CD4-positive, alpha-beta memory T cell (primary cell): ENCODE results near the gene LINGO4. TPM values are rescaled to one million over a fixed set of nuclear protein-coding genes. Genes with fewer than 3 reads are reported as not detected.

Experiments used
- CTCF ChIA-PET: fragments of 350-600 bp; sonication (Branson Sonifier 250); formaldehyde crosslinking; loops from one replicate; lab custom pipeline; 2021; ENCODE audit warnings: inconsistent platforms; ENCODE audit not compliant: partially characterized antibody; lab: Charles Lee
- POLR2A ChIA-PET: fragments of 350-600 bp; sonication (Branson Sonifier 250); formaldehyde crosslinking; loops from one replicate; lab custom pipeline; 2021; ENCODE audit not compliant: partially characterized antibody; lab: Charles Lee
- DNase-seq, 5 donors: peaks; one replicate each; pipeline versions ENCODE4 v3.0.0 to v3.0.0-alpha.2; 2020 to 2022; ENCODE audit warnings: mixed read lengths in 1 of 5
- H3K27ac ChIP-seq: one replicate; pipeline ENCODE4 v1.7.0; 2013; ENCODE audit warnings: low read depth, low read length
- H3K27me3 ChIP-seq: 2 replicates; pipeline ENCODE4 v1.7.0; 2013; ENCODE audit warnings: mild to moderate bottlenecking, low read length, moderate library complexity; ENCODE audit not compliant: insufficient read depth
- H3K36me3 ChIP-seq: 2 replicates; pipeline ENCODE4 v1.7.0; 2013; ENCODE audit warnings: mild to moderate bottlenecking, low read length, moderate library complexity; ENCODE audit not compliant: insufficient read depth
- H3K4me1 ChIP-seq: 2 replicates; pipeline ENCODE4 v1.7.0; 2013; ENCODE audit warnings: mild to moderate bottlenecking, low read length, moderate library complexity; ENCODE audit not compliant: insufficient read depth
- H3K4me3 ChIP-seq, 2 donors: one replicate each; pipeline ENCODE4 v1.7.0; 2013; ENCODE audit warnings: low read length in 2 of 2, mild to moderate bottlenecking in 1 of 2
- H3K9me3 ChIP-seq, 2 donors: one replicate each; pipeline ENCODE4 v1.7.0; 2013; ENCODE audit warnings: low read length in 2 of 2, control low read depth in 1 of 2; ENCODE audit not compliant: control insufficient read depth in 1 of 2
- H3K27ac Mint-ChIP-seq, 7 donors: one replicate each; pipeline ENCODE4 v1.8.0; 2020 to 2021; ENCODE audit warnings: mixed read lengths in 7 of 7, mild to moderate bottlenecking in 6 of 7, inconsistent platforms in 3 of 7, moderate library complexity in 3 of 7
- H3K27me3 Mint-ChIP-seq, 2 donors: one replicate each; pipeline ENCODE4 v1.8.0; 2020 to 2021; ENCODE audit warnings: mixed read lengths in 2 of 2
- H3K36me3 Mint-ChIP-seq, 2 donors: one replicate each; pipeline ENCODE4 v1.8.0; 2020 to 2021; ENCODE audit warnings: mixed read lengths in 2 of 2, inconsistent platforms in 1 of 2, mild to moderate bottlenecking in 1 of 2
- H3K4me1 Mint-ChIP-seq, 4 donors: one replicate each; pipeline ENCODE4 v1.8.0; 2020 to 2021; ENCODE audit warnings: mixed read lengths in 4 of 4, mild to moderate bottlenecking in 1 of 4
- H3K4me3 Mint-ChIP-seq, 8 donors: one replicate each; pipeline ENCODE4 v1.8.0; 2020 to 2021; ENCODE audit warnings: mixed read lengths in 8 of 8, mild to moderate bottlenecking in 7 of 8, moderate library complexity in 6 of 8, inconsistent platforms in 3 of 8
- H3K9me3 Mint-ChIP-seq, 8 donors: one replicate each; pipeline ENCODE4 v1.8.0; 2020 to 2021; ENCODE audit warnings: mixed read lengths in 8 of 8, mild to moderate bottlenecking in 5 of 8, inconsistent platforms in 3 of 8, moderate library complexity in 1 of 8
- intact Hi-C: fragments of 100-400 bp; cut with micrococcal nuclease; formaldehyde crosslinking; loops from one replicate; pipeline ENCODE4 v1.15.1; 2023
- polyA plus RNA-seq, 2 donors: library from polyadenylated mRNA; unstranded; fragments of 300-500 nt; fragmentation: Illumina TruSeq; gene quantifications; one replicate each; pipeline ENCODE4 v1.2.3, GENCODE V29; 2021
- total RNA-seq, 2 experiments: library from RNA; stranded (reverse); gene quantifications; one replicate each; pipeline ENCODE4 v1.2.3, GENCODE V29; 2021

The LINGO4 gene
- total and polyA plus RNA-seq, 4 experiments from 2014 or later = 0.20 to 0.52 (median 0.36) TPM; not detected in 1

DNA sequence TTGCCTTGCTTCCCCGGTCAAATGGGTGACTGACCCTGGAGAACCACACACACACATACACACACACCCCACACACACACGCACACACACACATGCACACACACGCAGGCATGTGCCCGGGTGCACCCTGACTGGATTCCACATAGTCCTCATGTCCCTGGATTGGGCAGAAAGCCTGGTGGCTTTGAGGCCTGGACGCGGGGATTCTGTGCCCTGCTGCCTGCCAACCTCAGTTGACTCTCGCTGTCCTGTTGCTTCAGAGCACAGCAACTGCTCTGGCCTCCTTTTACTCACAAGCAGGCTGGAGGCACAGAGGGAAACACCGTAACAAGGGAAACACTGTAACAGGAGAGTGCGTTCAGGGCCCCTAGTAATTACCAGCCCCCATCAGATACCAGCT lies 20.0 kb upstream of the LINGO4 start:
- Histone ChIP-seq H3K4me3 (peak overlapping the region; percentile 20 to 29), H3K27me3 (no peaks in the 10 kb centered on the region), H3K36me3 (no peaks in the 10 kb centered on the region), H3K27ac (peak overlapping the region; percentile 58), H3K9me3 (no peaks in the 10 kb centered on the region), H3K4me1 (peaks cover 81% of the 10 kb centered on the region)
- DNase-seq = no peak
- ChIA-PET CTCF (interaction anchor here (0.6 to 1.6 kb wide), 5 partner anchors 8 to 91 kb away, joined by 3 to 6 read pairs (median 3); no protein-coding TSS in a partner anchor), POLR2A (interaction anchor here (1.0 to 14.6 kb wide), 6 partner anchors 4 to 80 kb away, joined by 3 to 233 read pairs (median 68); partner anchors contain the start of genes C2CD4D, MRPL9, RORC and TDRKH)
- peak overlapping the region; percentile 71 to 90 (median 87) for H3K4me3 Mint-ChIP-seq
- peaks cover 46 to 95% (median 65%) of the 10 kb centered on the region in 4 donors for H3K4me1 Mint-ChIP-seq
- H3K9me3 Mint-ChIP-seq = no peaks in the 10 kb centered on the region
- H3K27me3 Mint-ChIP-seq = no peaks in the 10 kb centered on the region
- H3K36me3 Mint-ChIP-seq = peaks cover 0 to 11% of the 10 kb centered on the region in 2 donors
- intact Hi-C loops = no loop called here
- peak overlapping the region; percentile 66 to 95 (median 91) for H3K27ac Mint-ChIP-seq

- H3K36me3 Mint-ChIP-seq = peaks cover 2 to 14% of the 10 kb centered on the region in 2 donors
- peak overlapping the region; percentile 63 to 95 (median 94) for H3K27ac Mint-ChIP-seq
- peaks cover 43 to 95% (median 64%) of the 10 kb centered on the region in 4 donors for H3K4me1 Mint-ChIP-seq
- no peaks in the 10 kb centered on the region for H3K27me3 ChIP-seq
- ChIA-PET CTCF (interaction anchor here (1.4 to 3.7 kb wide), 4 partner anchors 11 to 229 kb away, joined by 4 to 22 read pairs (median 7); no protein-coding TSS in a partner anchor), POLR2A (interaction anchor here (1.6 to 14.6 kb wide), 5 partner anchors 5 to 34 kb away, joined by 4 to 233 read pairs (median 127); partner anchors contain the start of genes C2CD4D and RORC)
- intact Hi-C loops = no loop called here
- H3K36me3 ChIP-seq = no peaks in the 10 kb centered on the region
- H3K27me3 Mint-ChIP-seq = no peaks in the 10 kb centered on the region
- peaks cover 81% of the 10 kb centered on the region for H3K4me1 ChIP-seq
- peak overlapping the region; percentile 58 for H3K27ac ChIP-seq
- no peaks in the 10 kb centered on the region for H3K9me3 ChIP-seq
- H3K4me3 ChIP-seq = peak overlapping the region in 1 of 2 donors; percentile 21
- no peak for DNase-seq
- H3K4me3 Mint-ChIP-seq = peak overlapping the region; percentile 71 to 90 (median 87)
- H3K9me3 Mint-ChIP-seq = no peaks in the 10 kb centered on the region
These were observed 18.0 kb upstream of the LINGO4 start for GRCh38 chr1:151823175-151823574.

GRCh38 chr1:151822404-151822803 lies 17.2 kb upstream of the LINGO4 start:
- peaks cover 81% of the 10 kb centered on the region for H3K4me1 ChIP-seq
- peak overlapping the region in 1 of 2 donors; percentile 21 for H3K4me3 ChIP-seq
- peaks cover 44 to 95% (median 64%) of the 10 kb centered on the region in 4 donors for H3K4me1 Mint-ChIP-seq
- peak overlapping the region; percentile 42 to 95 (median 94) for H3K27ac Mint-ChIP-seq
- H3K36me3 Mint-ChIP-seq = peaks cover 2 to 14% of the 10 kb centered on the region in 2 donors
- no peaks in the 10 kb centered on the region for H3K9me3 ChIP-seq
- H3K4me3 Mint-ChIP-seq = peak overlapping the region; percentile 71 to 90 (median 87)
- H3K36me3 ChIP-seq = no peaks in the 10 kb centered on the region
- ChIA-PET POLR2A (interaction anchor here (1.6 to 14.6 kb wide), 4 partner anchors 7 to 33 kb away, joined by 4 to 233 read pairs (median 72); partner anchors contain the start of genes C2CD4D and RORC), CTCF (interaction anchor here (0.8 to 3.7 kb wide), 6 partner anchors 9 to 33 kb away, joined by 3 to 22 read pairs (median 6); partner anchors contain the start of gene RORC)
- peak in 1 of 5 donors; percentile 63 for DNase-seq
- no peaks in the 10 kb centered on the region for H3K27me3 ChIP-seq
- H3K27me3 Mint-ChIP-seq = no peaks in the 10 kb centered on the region
- H3K27ac ChIP-seq = peak overlapping the region; percentile 58
- intact Hi-C loops = no loop called here
- no peaks in the 10 kb centered on the region for H3K9me3 Mint-ChIP-seq

GRCh38 chr1:151820940-151821339 lies 15.7 kb upstream of the LINGO4 start:
- Histone ChIP-seq H3K27me3 (no peaks in the 10 kb centered on the region), H3K27ac (peak overlapping the region; percentile 43), H3K4me3 (no peak overlapping the region), H3K36me3 (no peaks in the 10 kb centered on the region), H3K4me1 (peaks cover 81% of the 10 kb centered on the region), H3K9me3 (no peaks in the 10 kb centered on the region)
- ChIA-PET CTCF (interaction anchor here (0.8 to 3.7 kb wide), 9 partner anchors 9 to 227 kb away, joined by 3 to 22 read pairs (median 7); partner anchors contain the start of gene C2CD4D), POLR2A (interaction anchor here (0.9 to 14.6 kb wide), 11 partner anchors 9 to 147 kb away, joined by 3 to 233 read pairs (median 3); partner anchors contain the start of genes C2CD4D, MRPL9, RORC and TDRKH)
- no peaks in the 10 kb centered on the region for H3K27me3 Mint-ChIP-seq
- no peaks in the 10 kb centered on the region for H3K9me3 Mint-ChIP-seq
- H3K27ac Mint-ChIP-seq = peak overlapping the region; percentile 88 to 95 (median 90)
- H3K4me3 Mint-ChIP-seq = peak overlapping the region; percentile 14 to 89 (median 79)
- intact Hi-C loops = no loop called here
- peak in 4 of 5 donors; percentile 30 to 63 (median 35) for DNase-seq
- peaks cover 4 to 18% of the 10 kb centered on the region in 2 donors for H3K36me3 Mint-ChIP-seq
- H3K4me1 Mint-ChIP-seq = peaks cover 53 to 98% (median 69%) of the 10 kb centered on the region in 4 donors

DNA sequence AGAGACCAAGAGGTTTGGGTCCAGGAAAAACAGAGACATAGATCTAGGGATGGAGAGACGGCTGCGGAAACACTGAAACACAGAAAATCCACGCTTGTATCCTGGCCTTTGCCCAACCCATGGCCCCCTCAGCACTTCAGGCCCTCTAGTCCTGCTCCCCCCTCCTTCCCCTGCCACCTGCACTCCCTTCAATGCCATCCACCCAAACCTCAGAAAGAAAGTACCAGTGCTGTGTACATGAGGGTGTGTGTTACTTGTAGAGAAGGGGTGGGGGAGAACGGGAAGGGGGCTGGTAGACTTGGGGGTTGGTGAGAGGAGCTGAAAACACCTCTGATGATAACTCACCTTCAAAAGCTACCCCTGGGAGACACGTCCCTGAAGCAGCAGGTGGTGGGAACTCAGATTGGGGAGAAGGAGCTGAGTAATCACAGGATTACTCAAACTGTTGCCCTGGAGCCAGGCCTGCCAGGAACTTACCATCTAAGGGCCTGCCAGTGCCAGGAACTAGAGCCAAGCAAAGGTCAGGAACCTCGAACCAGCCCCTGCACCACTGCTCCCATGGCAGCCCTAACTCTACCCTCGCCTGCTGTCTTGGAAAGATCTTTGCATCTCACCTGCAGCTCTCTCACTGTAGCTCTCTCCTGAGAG lies 14.9 kb upstream of the LINGO4 start:
- Mint-ChIP-seq H3K4me3 (peak overlapping the region; percentile 68 to 89 (median 79)), H3K9me3 (no peaks in the 10 kb centered on the region), H3K4me1 (peaks cover 59 to 98% (median 71%) of the 10 kb centered on the region in 4 donors), H3K27ac (peak overlapping the region; percentile 88 to 95 (median 90)), H3K27me3 (no peaks in the 10 kb centered on the region), H3K36me3 (peaks cover 8 to 15% of the 10 kb centered on the region in 2 donors)
- Histone ChIP-seq H3K27ac (peak overlapping the region; percentile 43), H3K4me1 (peaks cover 82% of the 10 kb centered on the region), H3K4me3 (no peak overlapping the region), H3K27me3 (no peaks in the 10 kb centered on the region), H3K36me3 (no peaks in the 10 kb centered on the region), H3K9me3 (no peaks in the 10 kb centered on the region)
- intact Hi-C loops = no loop called here
- ChIA-PET POLR2A (interaction anchor here (0.9 to 14.6 kb wide), 9 partner anchors 8 to 57 kb away, joined by 3 to 233 read pairs (median 4); partner anchors contain the start of genes C2CD4D, MRPL9, RORC and TDRKH), CTCF (interaction anchor here (0.7 to 3.7 kb wide), 9 partner anchors 8 to 226 kb away, joined by 3 to 22 read pairs (median 5); partner anchors contain the start of gene C2CD4D)
- DNase-seq = no peak

DNA sequence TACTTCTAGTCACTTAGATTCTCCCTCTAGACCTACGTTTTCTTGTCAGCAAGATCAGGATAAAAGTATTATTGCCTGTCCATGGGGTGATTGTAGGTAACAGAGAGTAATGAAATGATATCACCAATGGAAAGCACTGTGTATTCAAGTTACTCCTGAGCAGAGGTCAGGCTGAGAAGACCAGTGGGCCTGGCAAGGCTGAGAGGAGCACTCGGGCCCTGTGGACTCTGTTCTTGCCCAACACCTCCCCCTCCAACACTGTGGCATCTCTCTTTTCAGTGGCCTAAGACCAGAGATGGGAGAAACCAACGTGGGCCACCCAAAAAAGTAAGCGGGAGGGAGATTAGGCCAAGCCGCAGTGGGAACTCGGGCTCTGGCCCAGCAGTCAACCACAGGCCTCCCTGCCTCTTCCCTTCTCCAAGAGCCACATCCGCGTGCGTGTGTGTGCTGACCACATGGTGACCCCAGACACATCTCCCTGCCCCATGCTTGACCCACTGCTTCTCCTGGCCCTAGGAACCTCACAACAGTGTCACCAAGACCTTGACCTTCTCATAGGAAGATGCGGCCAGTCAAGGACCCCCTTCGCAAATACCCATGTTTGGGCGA lies 14.1 kb upstream of the LINGO4 start:
- Mint-ChIP-seq H3K9me3 (no peaks in the 10 kb centered on the region), H3K4me1 (peaks cover 63 to 98% (median 78%) of the 10 kb centered on the region in 4 donors), H3K27ac (peak overlapping the region; percentile 78 to 95 (median 90)), H3K4me3 (peak overlapping the region; percentile 41 to 89 (median 73)), H3K27me3 (no peaks in the 10 kb centered on the region), H3K36me3 (peaks cover 8 to 15% of the 10 kb centered on the region in 2 donors)
- POLR2A ChIA-PET = interaction anchor here (3.5 to 14.6 kb wide), 3 partner anchors 8 to 20 kb away, joined by 16 to 233 read pairs (median 127); partner anchors contain the start of genes C2CD4D and RORC
- no peak for DNase-seq
- intact Hi-C loops = no loop called here
- Histone ChIP-seq H3K36me3 (no peaks in the 10 kb centered on the region), H3K9me3 (no peaks in the 10 kb centered on the region), H3K4me1 (peaks cover 89% of the 10 kb centered on the region), H3K27ac (peak overlapping the region; percentile 43), H3K27me3 (no peaks in the 10 kb centered on the region), H3K4me3 (no peak overlapping the region)
- CTCF ChIA-PET = interaction anchor here (1.8 to 3.7 kb wide), 2 partner anchors 11 to 17 kb away, joined by 8 to 22 read pairs; no protein-coding TSS in a partner anchor
